ENCODE results near the gene FAM53B.

Gene FAM53B

GRCh38 chr10:124708246-124708779 is 35.9 kb downstream of the FAM53B start:
- DNase-seq (ENCODE audit: low read depth): no peak

DNA sequence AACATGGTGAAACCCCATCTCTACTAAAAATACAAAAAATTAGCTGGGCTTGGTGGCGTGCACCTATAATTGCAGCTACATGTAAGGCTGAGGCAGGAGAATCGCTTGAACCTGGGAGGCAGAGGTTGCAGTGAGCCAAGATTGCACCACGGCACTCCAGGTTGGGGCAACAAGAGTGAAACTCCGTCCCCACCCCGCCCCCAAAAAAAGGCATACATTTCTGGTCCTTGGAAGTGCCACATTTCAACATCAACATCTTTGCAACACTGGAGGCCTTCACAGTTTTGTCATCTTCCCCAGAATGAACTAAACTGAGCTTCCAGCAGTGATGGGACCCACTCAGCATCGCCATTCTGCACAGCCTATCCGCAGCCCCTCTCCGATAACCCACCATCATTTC is 36.6 kb downstream of the FAM53B start:
- DNase-seq (ENCODE audit: low read depth): no peak

DNA sequence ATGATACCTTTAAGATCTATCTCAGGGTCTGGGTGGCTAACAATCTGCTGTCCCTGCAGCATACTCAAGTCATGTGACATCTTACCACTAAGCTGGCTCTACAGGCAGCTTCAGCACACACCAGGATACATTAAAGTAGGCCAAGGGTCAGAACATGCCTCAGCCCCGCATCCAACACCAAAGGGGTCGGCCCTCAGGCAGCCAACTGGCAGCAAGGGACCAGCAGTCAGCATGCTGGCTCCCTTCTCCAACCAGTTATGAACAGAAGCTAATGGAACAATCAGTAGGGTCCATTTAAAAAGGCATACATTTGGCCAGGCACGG is 37.1 kb downstream of the FAM53B start:
- DNase-seq (ENCODE audit: low read depth): no peak

- no peak for DNase-seq (ENCODE audit: low read depth)
These were observed 37.6 kb downstream of the FAM53B start for GRCh38 chr10:124706462-124707143.

- no peak for DNase-seq (ENCODE audit: low read depth)
These were observed 38.2 kb downstream of the FAM53B start for GRCh38 chr10:124705817-124706461.

DNA sequence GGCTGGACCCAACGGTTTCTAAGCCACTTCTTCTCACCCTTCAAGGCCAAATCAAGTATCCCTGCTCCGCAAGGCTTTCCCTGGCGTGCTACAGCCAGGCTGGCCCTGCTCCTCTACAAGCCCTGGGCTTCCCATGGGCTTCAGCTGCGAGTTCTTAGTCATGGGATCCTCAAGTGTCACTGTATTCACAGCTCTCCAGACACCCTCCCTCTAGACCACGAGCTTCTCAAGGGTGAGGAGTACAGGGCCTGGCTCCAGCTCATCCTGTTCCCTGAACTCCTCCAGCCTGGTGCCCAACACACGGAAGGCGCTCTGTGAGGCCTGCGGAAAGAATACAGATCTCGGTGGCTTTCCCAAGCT is 38.8 kb downstream of the FAM53B start:
- no peak for DNase-seq (ENCODE audit: low read depth)

DNA sequence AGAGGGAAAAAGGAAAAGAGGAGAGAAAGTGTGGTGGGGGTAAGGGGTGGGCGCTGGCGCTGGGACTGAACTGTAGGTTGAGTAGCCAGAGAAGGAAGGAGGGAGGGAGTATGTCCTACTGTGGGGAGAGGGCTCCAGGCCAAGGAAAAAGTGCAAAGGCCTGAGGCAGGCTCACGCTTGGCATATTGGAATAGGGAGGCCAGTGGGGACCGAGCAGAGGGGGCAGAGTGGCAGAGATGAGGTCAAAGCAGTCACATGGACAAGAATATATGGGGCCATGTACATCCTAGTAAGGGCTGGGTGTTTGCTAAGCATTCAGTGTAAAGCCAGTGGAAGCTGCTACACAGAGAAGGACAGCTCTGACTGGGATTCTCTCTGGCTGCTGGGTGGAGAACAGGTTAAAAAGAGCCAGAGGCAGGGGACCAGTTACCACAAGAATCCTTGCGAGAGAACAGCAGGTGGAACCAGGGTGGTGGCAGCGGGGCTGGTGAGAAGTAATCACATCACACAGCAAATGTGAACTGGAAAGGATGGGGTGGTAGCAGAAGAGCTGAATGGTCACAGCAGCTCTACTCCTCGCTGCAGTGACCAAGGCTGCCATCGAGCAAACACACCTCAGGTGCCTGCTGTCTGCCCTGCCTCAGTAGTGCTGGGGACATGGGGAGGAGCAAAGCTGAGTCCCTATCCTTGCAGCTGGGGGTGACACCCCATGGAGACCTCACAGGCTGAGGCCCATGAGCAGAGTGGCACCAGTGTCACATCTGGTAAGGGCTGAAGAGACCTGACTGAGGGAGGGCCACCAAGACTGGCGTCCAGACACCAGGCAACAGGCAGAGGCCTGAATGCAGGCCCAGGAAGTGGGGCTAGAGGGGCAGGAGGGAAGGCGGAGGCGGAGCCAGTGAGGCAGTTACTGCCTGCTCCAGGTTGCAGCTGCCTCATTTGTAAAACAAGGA is 39.5 kb downstream of the FAM53B start:
- no peak for DNase-seq (ENCODE audit: low read depth)

- no peak for DNase-seq (ENCODE audit: low read depth)
These were observed 40.3 kb downstream of the FAM53B start for GRCh38 chr10:124703778-124704427.

- DNase-seq (ENCODE audit: low read depth): no peak
These were observed 40.8 kb downstream of the FAM53B start for GRCh38 chr10:124703372-124703771.

DNA sequence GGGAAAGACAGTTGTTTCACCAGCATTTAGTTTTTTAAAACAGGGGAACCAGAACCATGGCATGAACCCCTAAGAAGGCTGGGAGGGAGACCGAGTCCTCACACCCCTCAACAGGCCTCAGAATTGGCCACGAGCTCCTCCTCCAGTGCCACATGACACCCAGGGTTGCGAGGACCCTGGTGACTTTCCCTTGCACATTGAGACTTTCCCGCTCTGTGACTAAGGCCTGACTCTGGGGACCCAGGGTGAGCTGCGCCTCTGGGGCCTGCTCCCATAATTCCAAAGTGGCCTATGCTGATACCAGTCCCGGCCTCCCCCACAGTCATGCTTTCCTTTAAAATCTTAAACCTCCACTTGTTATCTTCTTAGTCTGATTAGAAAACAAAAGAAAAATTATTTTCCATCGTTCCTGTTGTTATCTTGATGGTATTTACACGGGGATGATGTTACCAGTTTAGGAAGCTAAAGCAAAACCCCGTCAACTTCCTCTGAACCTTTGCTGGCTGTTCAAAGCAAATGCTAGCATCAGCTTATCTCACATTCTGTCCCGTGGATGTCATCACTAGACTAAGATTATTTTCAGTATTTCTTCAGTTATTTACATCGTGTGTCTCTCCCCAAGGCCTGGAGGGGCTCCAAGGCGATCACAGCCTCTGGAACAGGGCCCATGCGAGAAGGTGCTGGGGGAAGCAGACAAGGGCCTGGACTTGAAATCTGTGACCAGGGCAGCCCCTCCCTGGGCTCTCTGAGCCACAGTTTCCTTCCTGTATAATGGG is 42.1 kb downstream of the FAM53B start:
- no peak for DNase-seq (ENCODE audit: low read depth)

GRCh38 chr10:124701435-124701834 is 42.7 kb downstream of the FAM53B start:
- DNase-seq (ENCODE audit: low read depth): no peak

- no peak for DNase-seq (ENCODE audit: low read depth)
These were observed 43.2 kb downstream of the FAM53B start for GRCh38 chr10:124701038-124701365.

- DNase-seq (ENCODE audit: low read depth): no peak
These were observed 43.7 kb downstream of the FAM53B start for GRCh38 chr10:124700293-124701037.

DNA sequence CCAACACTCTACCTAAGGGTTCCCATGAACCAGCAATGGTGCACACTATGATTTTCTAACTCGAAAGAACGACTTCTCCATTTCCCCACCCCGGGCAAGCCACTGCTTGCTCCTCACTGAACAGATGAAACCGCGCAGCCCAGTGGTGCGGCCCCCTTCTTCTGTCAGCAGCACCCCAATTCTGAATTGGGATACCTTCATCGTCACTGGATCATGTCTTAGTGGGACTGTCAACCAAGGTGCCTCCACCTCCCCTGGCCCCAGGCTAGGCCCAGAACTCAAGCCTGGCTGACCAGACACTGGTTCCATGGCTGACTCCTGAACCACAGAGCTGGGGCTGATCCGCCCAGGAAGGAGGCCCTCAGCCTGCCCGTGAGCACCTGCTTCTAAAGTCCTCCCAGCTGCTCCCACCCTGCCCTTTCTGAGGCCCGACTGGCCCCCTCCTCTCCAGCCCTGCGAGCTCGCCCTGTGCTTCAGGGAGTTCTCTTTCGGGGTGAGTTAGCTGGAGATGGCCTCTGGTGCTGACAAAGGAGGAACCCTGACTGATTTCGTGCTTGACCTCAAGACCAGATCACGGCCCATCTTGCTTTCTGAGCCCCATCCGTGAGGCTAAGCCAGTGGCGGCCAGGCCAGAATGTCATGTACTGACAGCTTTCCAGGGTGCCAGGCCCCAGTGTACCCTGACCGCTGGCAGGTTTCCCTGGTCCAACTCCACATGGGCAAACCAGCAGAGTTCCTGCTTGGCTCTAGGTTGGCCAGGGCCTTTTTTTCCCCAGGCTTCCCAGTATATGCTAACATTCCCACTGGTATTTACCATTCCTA is 44.5 kb downstream of the FAM53B start:
- DNase-seq (ENCODE audit: low read depth): no peak

DNA sequence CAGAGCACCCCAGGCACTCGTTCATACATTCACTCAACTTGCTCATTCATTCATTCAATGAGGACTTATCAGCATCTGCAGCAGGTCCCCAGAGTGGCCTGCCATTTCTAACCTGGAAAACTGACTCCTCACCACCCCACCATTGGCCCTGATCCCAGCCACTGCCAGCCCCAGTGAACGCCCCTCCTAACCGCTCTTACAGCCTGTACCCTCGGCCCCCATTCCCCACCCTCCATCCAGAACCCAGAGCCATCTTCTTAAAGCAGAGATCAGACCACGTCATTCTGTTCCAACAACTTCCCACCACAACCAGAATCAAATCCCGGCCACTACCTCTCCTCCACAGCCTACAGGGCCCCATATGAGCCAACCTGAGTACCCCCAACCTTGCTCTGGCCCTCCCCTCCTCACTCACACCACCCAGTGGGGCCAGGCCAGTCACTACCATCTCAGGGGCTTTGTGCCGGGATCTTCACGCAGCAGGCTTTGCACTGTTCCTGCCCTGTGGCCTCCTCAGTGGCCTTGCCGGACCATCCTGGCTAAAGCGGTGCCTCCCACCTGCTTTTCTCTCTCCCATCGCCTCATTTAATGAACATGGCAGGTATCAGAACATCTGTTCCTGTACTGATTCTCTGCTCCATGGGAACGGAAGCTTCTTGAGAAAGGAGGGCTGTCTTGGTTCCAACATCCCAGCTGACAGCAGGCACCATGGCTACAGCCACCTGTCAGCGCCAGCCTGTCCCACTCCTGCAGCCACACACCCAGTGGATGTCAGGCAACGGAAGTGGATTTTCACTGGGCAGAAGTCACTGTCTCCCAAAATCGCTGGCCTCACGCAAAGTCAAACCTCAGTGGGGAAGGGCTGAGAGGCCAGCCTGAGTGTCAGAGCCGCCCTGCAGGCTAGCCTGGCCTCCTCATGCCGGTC is 45.4 kb downstream of the FAM53B start:
- no peak for DNase-seq (ENCODE audit: low read depth)

GRCh38 chr10:124697837-124698544 is 46.2 kb downstream of the FAM53B start:
- no peak for DNase-seq (ENCODE audit: low read depth)

- no peak for DNase-seq (ENCODE audit: low read depth)
These were observed 46.7 kb downstream of the FAM53B start for GRCh38 chr10:124697443-124697836.

Data from CMK (cell line).